ENCODE results near the gene STRIT1.
"Not testable (repeated sequence)": the region's sequence is repeated elsewhere in the genome, so short reads cannot be mapped to it uniquely, and the experiment has no call there.

The STRIT1 gene

GRCh38 chr3:155262855-155263254 lies 30.6 kb downstream of the STRIT1 start:
- not testable (repeated sequence) for DNase-seq

GRCh38 chr3:155262295-155262694 lies 31.2 kb downstream of the STRIT1 start:
- no peak for DNase-seq

DNA sequence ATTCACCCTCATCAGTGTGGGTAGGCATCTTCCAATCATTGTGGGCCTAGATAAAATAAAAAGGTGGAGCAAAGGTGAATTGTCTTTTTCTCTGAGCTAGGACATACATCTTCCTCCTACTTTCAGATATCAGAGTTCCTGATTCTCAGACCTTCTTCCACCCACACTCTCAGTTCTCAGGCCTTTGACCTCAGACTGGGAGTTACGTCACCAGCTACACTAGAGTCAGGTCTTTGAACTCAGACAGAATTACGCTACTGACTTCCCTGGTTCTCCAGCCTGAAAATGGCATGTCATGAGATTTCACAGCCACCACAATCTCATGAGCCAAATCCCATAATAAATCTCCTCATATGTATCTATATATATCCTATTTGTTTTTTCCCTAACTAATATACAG lies 39.0 kb downstream of the STRIT1 start:
- DNase-seq, result no peak

DNA sequence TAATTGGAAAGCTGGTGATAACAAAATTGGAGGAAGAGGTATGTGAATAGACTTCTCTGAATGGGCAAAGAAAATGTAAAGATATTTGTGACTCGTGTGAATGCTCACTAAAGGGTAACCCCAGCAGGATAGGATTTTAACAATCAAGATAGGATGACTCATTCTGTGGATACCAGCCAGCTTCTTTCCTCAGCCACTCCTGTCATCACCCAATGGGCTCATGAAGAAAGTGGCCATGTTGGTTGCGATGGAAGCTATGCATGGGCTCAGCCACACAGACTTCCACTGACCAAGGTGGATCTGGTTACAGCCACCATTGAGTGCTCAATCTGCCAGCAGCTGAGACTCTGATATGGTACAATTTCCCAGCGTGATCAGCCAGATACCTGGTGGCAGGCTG lies 40.9 kb downstream of the STRIT1 start:
- no peak for DNase-seq

DNA sequence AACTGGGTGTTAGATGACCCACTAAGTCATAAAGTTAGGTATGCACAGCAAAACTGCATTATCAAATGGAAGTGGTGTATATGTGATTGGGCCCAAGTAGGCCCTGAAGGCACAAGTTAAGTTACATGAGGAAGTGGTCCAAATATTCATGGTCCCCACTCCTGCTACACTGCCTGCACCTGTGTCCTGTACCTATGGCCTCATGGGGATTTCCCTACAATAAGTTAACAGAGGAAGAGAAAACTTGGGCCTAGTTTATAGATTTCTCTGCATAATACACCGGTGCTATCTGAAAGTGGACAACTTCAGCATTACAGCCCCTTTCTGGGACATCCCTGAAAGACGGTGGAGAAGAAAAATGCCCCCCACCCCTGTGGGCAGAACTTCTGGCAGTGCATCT lies 41.5 kb downstream of the STRIT1 start:
- no peak for DNase-seq

DNA sequence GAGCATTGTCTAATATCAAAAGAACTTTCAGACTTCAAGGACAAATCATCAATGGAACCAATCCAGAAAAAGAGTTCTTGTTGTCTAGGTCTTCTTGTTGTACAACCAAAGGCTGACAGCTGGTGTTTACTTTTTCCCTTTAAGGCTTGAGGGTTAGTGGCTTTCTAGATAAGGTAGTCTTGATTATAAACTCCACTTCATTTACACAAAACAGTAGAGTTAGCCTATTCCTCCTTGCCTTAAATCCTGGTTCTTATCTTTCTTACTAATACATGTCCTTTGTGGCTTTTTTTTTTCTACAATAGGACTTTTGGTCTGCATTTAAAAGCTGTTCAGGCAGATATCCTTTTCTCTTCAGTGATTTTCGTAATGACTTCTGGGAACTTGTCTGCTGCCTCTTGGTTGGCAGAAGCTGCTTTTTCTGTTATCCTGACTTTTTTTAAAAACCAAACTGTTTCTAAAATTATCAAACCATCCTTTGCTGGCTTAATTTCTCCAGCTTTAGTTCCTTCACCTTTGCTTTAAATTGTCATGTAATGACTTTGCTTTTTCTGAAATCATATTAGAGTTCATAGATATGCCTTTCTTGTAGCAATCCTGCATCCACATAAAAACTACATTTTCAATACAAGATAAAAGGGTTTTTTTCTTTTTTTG lies 44.8 kb downstream of the STRIT1 start:
- DNase-seq, result no peak

- no peak for DNase-seq
These were observed 48.8 kb downstream of the STRIT1 start for GRCh38 chr3:155244699-155245098.

GRCh38 chr3:155244216-155244615 lies 49.3 kb downstream of the STRIT1 start:
- DNase-seq, result no peak

GRCh38 chr3:155243512-155243921 lies 50.0 kb downstream of the STRIT1 start:
- DNase-seq, result no peak

DNA sequence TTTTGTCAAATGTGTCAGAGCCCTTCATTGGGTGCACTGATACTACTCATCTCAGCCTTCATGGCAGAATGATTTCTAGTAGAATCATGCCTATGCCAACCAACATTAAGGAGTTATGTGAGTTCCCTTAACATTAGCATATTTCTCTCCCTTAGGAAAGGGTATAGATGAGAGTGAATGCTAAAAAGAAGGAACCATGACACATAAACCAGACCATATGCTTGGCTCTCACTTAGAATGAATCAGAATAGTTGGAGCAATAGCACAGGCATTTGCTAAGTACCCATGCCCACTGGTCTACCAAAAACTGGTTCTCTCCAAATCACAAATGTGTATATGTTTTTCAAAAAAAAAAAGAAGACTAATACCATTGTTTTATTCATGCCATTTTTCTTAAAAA lies 51.1 kb downstream of the STRIT1 start:
- no peak for DNase-seq

DNA sequence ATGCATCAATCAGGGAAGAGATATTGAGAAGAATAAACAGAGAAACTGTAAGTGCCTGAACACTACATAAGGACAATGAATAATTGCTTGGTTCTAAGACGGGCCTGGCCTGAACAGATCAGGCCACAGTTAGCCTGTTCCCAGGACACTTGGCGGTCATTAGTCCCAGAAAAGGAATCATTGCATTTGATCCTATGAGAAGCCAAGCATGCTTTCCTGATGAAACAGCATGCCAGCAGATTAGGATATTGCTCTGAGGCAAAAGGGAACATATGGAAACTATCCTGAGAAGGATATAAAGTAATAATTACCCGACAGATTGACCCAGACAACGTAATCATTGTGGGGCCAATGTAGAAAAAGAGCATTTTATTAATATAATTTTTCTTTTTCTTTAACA lies 51.9 kb downstream of the STRIT1 start:
- no peak for DNase-seq
